Natural killer cell (primary cell): ENCODE data around the gene ELMO1. TPM values are rescaled to one million over a fixed set of nuclear protein-coding genes. Genes with fewer than 3 reads are reported as not detected.

Experiments used
- ATAC-seq, 3 donors: fragments of 150-1000 bp in 2 of 3; fragments of 200-7000 bp in 1 of 3; cut with Tn5 transposase; 1 replicate in 1 of 3; 2 replicates in 2 of 3; pipeline ENCODE4 v1.10.0; 2021; ENCODE audit warnings: mild to moderate bottlenecking in 2 of 3, moderate library complexity in 2 of 3
- DNase-seq, 2 donors: peaks; one replicate each; pipeline versions ENCODE4 v3.0.0 to v3.0.0-alpha.2; 2013 to 2021; ENCODE audit warnings: mixed read lengths in 1 of 2
- H3K27ac ChIP-seq: one replicate; pipeline ENCODE4 v1.5.1; 2013; ENCODE audit warnings: mild to moderate bottlenecking, low read length
- H3K27me3 ChIP-seq: one replicate; pipeline ENCODE4 v1.6.1; 2013; ENCODE audit warnings: low read length; ENCODE audit not compliant: control insufficient read depth, insufficient read depth
- H3K36me3 ChIP-seq: one replicate; pipeline ENCODE4 v1.6.1; 2013; ENCODE audit warnings: low read length; ENCODE audit not compliant: control insufficient read depth, insufficient read depth
- H3K4me1 ChIP-seq: one replicate; pipeline ENCODE4 v1.6.1; 2013; ENCODE audit warnings: low read length; ENCODE audit not compliant: control insufficient read depth, insufficient read depth
- H3K4me3 ChIP-seq: one replicate; pipeline ENCODE4 v1.5.1; 2013; ENCODE audit warnings: low read length
- H3K9me3 ChIP-seq: one replicate; pipeline ENCODE4 v1.6.1; 2013; ENCODE audit warnings: low read length; ENCODE audit not compliant: control insufficient read depth, insufficient read depth
- H3K27ac Mint-ChIP-seq, 2 donors: one replicate each; pipeline ENCODE4 v1.8.0; 2022; ENCODE audit warnings: mild to moderate bottlenecking in 2 of 2, mixed read lengths in 2 of 2, moderate library complexity in 1 of 2
- H3K27me3 Mint-ChIP-seq, 2 donors: one replicate each; pipeline ENCODE4 v1.8.0; 2022; ENCODE audit warnings: low read depth in 2 of 2, mixed read lengths in 2 of 2
- H3K36me3 Mint-ChIP-seq: one replicate; pipeline ENCODE4 v1.8.0; 2022; ENCODE audit warnings: mixed read lengths
- H3K4me1 Mint-ChIP-seq, 2 donors: one replicate each; pipeline ENCODE4 v1.8.0; 2022; ENCODE audit warnings: mixed read lengths in 2 of 2
- H3K4me3 Mint-ChIP-seq: one replicate; pipeline ENCODE4 v1.8.0; 2022; ENCODE audit warnings: mild to moderate bottlenecking, moderate library complexity, mixed read lengths
- H3K9me3 Mint-ChIP-seq, 2 donors: one replicate each; pipeline ENCODE4 v1.8.0; 2022; ENCODE audit warnings: mixed read lengths in 2 of 2
- CTCF ChIP-seq: fragments of 200-600 bp; IDR thresholded peaks from one replicate; pipeline ENCODE4 v1.8.0; 2022; ENCODE audit warnings: antibody characterized with exemption
- WGBS: methylation state at CpG from one replicate; pipeline ENCODE4 v1.1.7; 2013; ENCODE audit warnings: missing lambda C conversion rate; ENCODE audit not compliant: insufficient coverage; 5-methylcytosine and 5-hydroxymethylcytosine counted together
- intact Hi-C: fragments of 100-400 bp; cut with micrococcal nuclease; formaldehyde crosslinking; loops from one replicate; pipeline ENCODE4 v1.14.2; 2022
- total RNA-seq, 4 donors: library from RNA; stranded (reverse); fragments of 120-200 nt in 1 of 4; gene quantifications; one replicate each; pipeline versions ENCODE4 v1.2.3 to v1.2.4, GENCODE V29; 2013 to 2022

The ELMO1 gene
- total RNA-seq, 3 donors from 2014 or later (not counting 1 experiment from before 2014, with no cell fraction given) = 127 to 147 (median 130) TPM

- Mint-ChIP-seq H3K4me3 (no peak overlapping the region), H3K27ac (no peak overlapping the region), H3K27me3 (peaks cover 22 to 61% of the 10 kb centered on the region in 2 donors), H3K4me1 (peaks cover 80 to 90% of the 10 kb centered on the region in 2 donors), H3K9me3 (no peaks in the 10 kb centered on the region), H3K36me3 (no peaks in the 10 kb centered on the region)
- ATAC-seq (no peak), DNase-seq (no peak)
- intact Hi-C loops = loop anchor here (10.0 kb wide), 2 partner anchors 122 to 138 kb away; no protein-coding TSS in a partner anchor
- Histone ChIP-seq H3K27me3 (no peaks in the 10 kb centered on the region), H3K36me3 (no peaks in the 10 kb centered on the region), H3K4me3 (no peak overlapping the region), H3K27ac (no peak overlapping the region), H3K4me1 (peaks cover 25% of the 10 kb centered on the region), H3K9me3 (no peaks in the 10 kb centered on the region)
- no peak for TF ChIP-seq CTCF
- 100% methylated on average over 1 of the region's 3 CpGs for WGBS
Measured at GRCh38 chr7:37356911-37357636, 91.6 kb downstream of the ELMO1 start.

GRCh38 chr7:37354656-37355131 is 94.0 kb downstream of the ELMO1 start:
- Histone ChIP-seq H3K27ac (no peak overlapping the region), H3K9me3 (no peaks in the 10 kb centered on the region), H3K27me3 (no peaks in the 10 kb centered on the region), H3K36me3 (no peaks in the 10 kb centered on the region), H3K4me1 (peaks cover 30% of the 10 kb centered on the region), H3K4me3 (no peak overlapping the region)
- Mint-ChIP-seq H3K27ac (no peak overlapping the region), H3K9me3 (no peaks in the 10 kb centered on the region), H3K4me1 (peaks cover 71 to 77% of the 10 kb centered on the region in 2 donors), H3K27me3 (peaks cover 22 to 54% of the 10 kb centered on the region in 2 donors), H3K4me3 (peak overlapping the region; percentile 62), H3K36me3 (no peaks in the 10 kb centered on the region)
- WGBS = 56% methylated on average over 11 of the region's 11 CpGs
- intact Hi-C loops = loop anchor here (5.0 to 10.0 kb wide), 3 partner anchors 93 to 140 kb away; partner anchors contain the start of gene ELMO1
- TF ChIP-seq CTCF = no peak
- DNase-seq (peak in 1 of 2 donors; percentile 48), ATAC-seq (no peak)

- no peaks in the 10 kb centered on the region for H3K9me3 Mint-ChIP-seq
- intact Hi-C loops = loop anchor here (2.0 to 10.0 kb wide), 4 partner anchors 93 to 145 kb away; partner anchors contain the start of gene ELMO1
- no peaks in the 10 kb centered on the region for H3K27me3 ChIP-seq
- DNase-seq (no peak), ATAC-seq (no peak)
- peak overlapping the region in 1 of 2 donors; percentile 80 for H3K27ac Mint-ChIP-seq
- H3K27me3 Mint-ChIP-seq = peaks cover 22 to 54% of the 10 kb centered on the region in 2 donors
- H3K4me1 Mint-ChIP-seq = peaks cover 65 to 75% of the 10 kb centered on the region in 2 donors
- no peak overlapping the region for H3K27ac ChIP-seq
- H3K4me3 ChIP-seq = no peak overlapping the region
- peak overlapping the region; percentile 89 for H3K4me3 Mint-ChIP-seq
- WGBS = 78% methylated on average over 5 of the region's 5 CpGs
- peaks cover 27% of the 10 kb centered on the region for H3K4me1 ChIP-seq
- TF ChIP-seq CTCF = no peak
- H3K36me3 ChIP-seq = no peaks in the 10 kb centered on the region
- H3K9me3 ChIP-seq = no peaks in the 10 kb centered on the region
- no peaks in the 10 kb centered on the region for H3K36me3 Mint-ChIP-seq
Measured at GRCh38 chr7:37353949-37354655, 94.6 kb downstream of the ELMO1 start.
